Mesendoderm (in vitro differentiated cells): ENCODE results near the gene HOMEZ.

Source experiments
- DNase-seq: peaks from one replicate; pipeline ENCODE4 v3.0.0; 2013
- H2AK5ac ChIP-seq: 2 replicates; pipeline ENCODE4 v1.6.1; 2013; ENCODE audit warnings: low read length, inconsistent platforms
- H2BK120ac ChIP-seq: 2 replicates; pipeline ENCODE4 v1.6.1; 2013; ENCODE audit warnings: low read depth, mild to moderate bottlenecking, low read length, moderate library complexity, mixed read lengths
- H2BK15ac ChIP-seq: replicated peaks from 2 replicates; pipeline ENCODE4 v1.6.1; 2013; ENCODE audit warnings: low read depth, mild to moderate bottlenecking, moderate library complexity
- H2BK5ac ChIP-seq: 2 replicates; pipeline ENCODE4 v1.6.1; 2013; ENCODE audit warnings: low read length, inconsistent platforms
- H3K18ac ChIP-seq: 2 replicates; pipeline ENCODE4 v1.6.1; 2013; ENCODE audit warnings: mild to moderate bottlenecking, low read length, mixed read lengths
- H3K23ac ChIP-seq: one replicate; pipeline ENCODE4 v1.6.1; 2013; ENCODE audit warnings: low read length
- H3K27ac ChIP-seq: 2 replicates; pipeline ENCODE4 v1.5.1; 2013; ENCODE audit warnings: low read depth, mild to moderate bottlenecking, inconsistent platforms, low read length, moderate library complexity
- H3K27me3 ChIP-seq: 2 replicates; pipeline ENCODE4 v1.6.1; 2013; ENCODE audit warnings: low read length, control low read depth, mild to moderate bottlenecking, inconsistent platforms; ENCODE audit not compliant: insufficient read depth, poor library complexity
- H3K36me3 ChIP-seq: 2 replicates; pipeline ENCODE4 v1.6.1; 2013; ENCODE audit warnings: low read length, inconsistent platforms; ENCODE audit not compliant: control insufficient read depth, insufficient read depth
- H3K4ac ChIP-seq: one replicate; pipeline ENCODE4 v1.6.1; 2013; ENCODE audit warnings: low read depth, mild to moderate bottlenecking, low read length, moderate library complexity
- H3K4me1 ChIP-seq: 2 replicates; pipeline ENCODE4 v1.6.1; 2013; ENCODE audit warnings: low read depth, low read length, inconsistent platforms; ENCODE audit not compliant: control insufficient read depth
- H3K4me2 ChIP-seq: 2 replicates; pipeline ENCODE4 v1.6.1; 2013; ENCODE audit warnings: low read length
- H3K4me3 ChIP-seq: 2 replicates; pipeline ENCODE4 v1.5.1; 2013; ENCODE audit warnings: mild to moderate bottlenecking, low read length
- H3K56ac ChIP-seq: one replicate; pipeline ENCODE4 v1.6.1; 2013; ENCODE audit warnings: low read length
- H3K79me1 ChIP-seq: 2 replicates; pipeline ENCODE4 v1.6.1; 2013; ENCODE audit warnings: low read length, inconsistent platforms
- H3K79me2 ChIP-seq: 2 replicates; pipeline ENCODE4 v1.6.1; 2013; ENCODE audit warnings: mild to moderate bottlenecking, low read length; ENCODE audit not compliant: control insufficient read depth, insufficient read depth
- H3K9ac ChIP-seq: 2 replicates; pipeline ENCODE4 v1.6.1; 2013; ENCODE audit warnings: low read length, inconsistent platforms
- H4K5ac ChIP-seq: one replicate; pipeline ENCODE4 v1.6.1; 2013; ENCODE audit warnings: low read length
- H4K8ac ChIP-seq: one replicate; pipeline ENCODE4 v1.6.1; 2013; ENCODE audit warnings: low read depth, mild to moderate bottlenecking, control low read depth, low read length, moderate library complexity
- WGBS: extraction: QIAGEN DNeasy Blood & Tissue Kit; methylation state at CpG from one replicate; pipeline ENCODE4 v1.1.7; 2013; ENCODE audit warnings: low lambda C conversion rate, missing lambda C conversion rate; ENCODE audit not compliant: insufficient coverage; ENCODE audit errors: extremely low coverage; 5-methylcytosine and 5-hydroxymethylcytosine counted together

The HOMEZ gene

DNA sequence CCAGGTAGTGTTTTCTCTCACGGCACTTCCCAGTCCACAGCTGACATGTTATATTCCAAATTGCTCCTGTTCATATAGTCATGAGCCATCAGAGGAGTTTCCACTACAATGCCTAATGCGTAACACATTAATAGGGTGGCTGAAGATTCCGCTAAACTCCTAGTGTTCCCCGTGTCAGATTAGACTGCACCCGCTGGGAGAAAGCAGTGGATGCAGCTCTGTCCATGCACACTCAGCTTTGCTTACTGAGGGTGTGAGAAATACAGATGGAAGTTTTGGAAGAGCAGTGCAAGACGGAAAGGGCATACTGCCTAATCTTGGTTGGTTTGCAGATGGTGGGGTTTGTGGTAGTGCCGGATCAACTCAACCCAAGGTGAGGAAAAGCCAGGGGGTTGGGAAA, 11.2 kb upstream of the HOMEZ start:
- Histone ChIP-seq H4K5ac (no peak overlapping the region), H3K56ac (no peak overlapping the region), H2BK15ac (no peak overlapping the region), H3K9ac (no peak overlapping the region), H2AK5ac (no peak overlapping the region), H3K4me3 (no peak overlapping the region), H3K4me2 (no peak overlapping the region), H3K27ac (no peak overlapping the region), H3K79me2 (no peaks in the 10 kb centered on the region), H3K36me3 (no peaks in the 10 kb centered on the region), H3K4me1 (no peaks in the 10 kb centered on the region), H3K23ac (no peak overlapping the region), H3K27me3 (no peaks in the 10 kb centered on the region), H2BK5ac (no peak overlapping the region), H3K79me1 (no peaks in the 10 kb centered on the region), H3K18ac (no peak overlapping the region), H3K4ac (no peak overlapping the region), H4K8ac (no peak overlapping the region), H2BK120ac (no peak overlapping the region)
- DNase-seq = no peak
- WGBS = no CpG with 5 or more reads among the region's 7 CpGs

DNA sequence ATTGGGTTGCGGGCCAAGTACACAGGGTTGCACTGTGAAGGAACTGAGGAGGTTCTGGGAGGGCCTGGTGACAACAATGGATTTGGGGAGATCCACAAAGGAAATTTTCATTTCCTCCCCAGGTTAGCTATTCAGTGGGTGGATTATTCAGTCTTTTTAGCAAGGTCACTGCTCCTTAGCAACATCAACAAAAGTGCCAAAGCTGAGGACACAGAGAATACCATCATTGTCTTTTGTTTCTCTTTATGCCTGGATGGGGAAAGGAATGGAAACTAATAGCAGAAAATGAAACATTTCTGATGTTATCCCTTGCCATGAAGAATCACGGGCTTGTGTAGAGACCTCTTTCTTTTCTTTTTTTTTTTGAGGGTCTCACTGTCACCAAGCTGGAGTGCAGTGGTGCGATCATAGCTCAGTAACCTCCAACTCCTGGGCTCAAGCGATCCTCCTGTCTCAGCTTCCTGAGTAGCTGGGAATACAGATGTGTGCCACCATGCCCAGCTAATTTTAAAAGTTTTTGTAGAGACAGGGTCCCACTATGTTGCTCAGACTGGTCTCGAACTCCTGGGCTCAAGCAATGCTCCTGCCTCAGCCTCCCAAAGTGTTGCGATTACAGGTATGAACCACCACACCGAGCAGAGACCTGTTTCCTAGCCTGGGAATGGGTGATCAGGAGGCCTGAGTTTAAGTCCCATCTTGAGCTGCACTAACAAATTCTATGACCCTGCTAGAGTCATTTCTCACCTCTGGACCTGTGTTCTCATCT, 10.3 kb upstream of the HOMEZ start:
- no peaks in the 10 kb centered on the region for H3K27me3 ChIP-seq

DNA sequence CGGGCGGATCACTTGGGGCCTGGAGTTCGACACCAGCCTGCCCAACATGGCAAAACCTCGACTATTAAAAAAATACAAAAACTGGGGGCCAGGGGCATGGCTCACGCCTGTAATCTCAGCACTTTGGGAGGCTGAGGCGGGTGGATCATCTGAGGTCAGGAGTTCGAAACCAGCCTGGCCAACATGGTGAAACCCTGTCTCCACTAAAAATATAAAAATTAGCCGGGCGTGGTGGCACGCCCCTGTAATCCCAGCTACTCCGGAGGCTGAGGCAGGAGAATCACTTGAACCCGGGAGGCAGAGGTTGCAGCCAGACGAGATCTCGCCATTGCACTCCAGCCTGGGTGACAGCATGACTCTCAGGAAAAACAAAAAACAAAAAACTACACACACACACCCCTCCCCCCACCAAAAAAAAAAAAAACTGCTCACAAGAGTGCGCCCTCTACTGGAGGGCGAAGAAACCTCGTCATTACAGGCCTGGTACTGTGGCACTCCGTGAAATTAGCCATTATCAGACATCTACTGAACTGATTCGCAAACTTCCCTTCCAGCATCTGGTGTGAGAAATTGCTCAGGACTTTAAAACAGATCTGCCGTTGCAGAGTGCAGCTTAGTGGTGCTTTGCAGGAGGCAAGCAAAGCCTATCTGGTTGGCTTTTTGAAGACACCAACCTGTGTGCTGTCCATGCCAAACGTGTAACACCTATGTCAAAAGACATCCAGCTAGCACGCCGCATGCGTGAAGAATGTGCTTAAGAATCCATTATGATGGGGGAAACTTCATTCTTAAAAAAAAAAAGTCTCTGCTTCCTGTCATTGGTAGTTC, 9.0 kb upstream of the HOMEZ start:
- Histone ChIP-seq H3K9ac (peak overlapping the region; percentile 28), H3K4me2 (no peak overlapping the region), H3K36me3 (no peaks in the 10 kb centered on the region), H2BK15ac (no peak overlapping the region), H3K23ac (no peak overlapping the region), H3K56ac (no peak overlapping the region), H3K4me1 (no peaks in the 10 kb centered on the region), H2BK5ac (no peak overlapping the region), H4K5ac (no peak overlapping the region), H2BK120ac (no peak overlapping the region), H3K18ac (no peak overlapping the region), H3K27ac (no peak overlapping the region), H3K4ac (no peak overlapping the region), H3K4me3 (no peak overlapping the region), H4K8ac (no peak overlapping the region), H2AK5ac (no peak overlapping the region), H3K27me3 (no peaks in the 10 kb centered on the region), H3K79me2 (no peaks in the 10 kb centered on the region), H3K79me1 (no peaks in the 10 kb centered on the region)
- WGBS = no CpG with 5 or more reads among the region's 24 CpGs
- peak; percentile 65 for DNase-seq

More for the DNA sequence above, 10.3 kb upstream of the HOMEZ start:
- Histone ChIP-seq H3K79me1 (no peaks in the 10 kb centered on the region), H3K4me3 (no peak overlapping the region), H2BK120ac (no peak overlapping the region), H3K9ac (no peak overlapping the region), H3K79me2 (no peaks in the 10 kb centered on the region), H3K36me3 (no peaks in the 10 kb centered on the region), H3K4ac (no peak overlapping the region), H3K27ac (no peak overlapping the region), H2BK5ac (no peak overlapping the region), H3K4me1 (no peaks in the 10 kb centered on the region), H4K5ac (no peak overlapping the region), H3K23ac (no peak overlapping the region), H2BK15ac (no peak overlapping the region), H3K4me2 (no peak overlapping the region), H2AK5ac (no peak overlapping the region), H3K18ac (no peak overlapping the region), H4K8ac (no peak overlapping the region), H3K56ac (no peak overlapping the region)
- DNase-seq = no peak
- WGBS = no CpG with 5 or more reads among the region's 7 CpGs

DNA sequence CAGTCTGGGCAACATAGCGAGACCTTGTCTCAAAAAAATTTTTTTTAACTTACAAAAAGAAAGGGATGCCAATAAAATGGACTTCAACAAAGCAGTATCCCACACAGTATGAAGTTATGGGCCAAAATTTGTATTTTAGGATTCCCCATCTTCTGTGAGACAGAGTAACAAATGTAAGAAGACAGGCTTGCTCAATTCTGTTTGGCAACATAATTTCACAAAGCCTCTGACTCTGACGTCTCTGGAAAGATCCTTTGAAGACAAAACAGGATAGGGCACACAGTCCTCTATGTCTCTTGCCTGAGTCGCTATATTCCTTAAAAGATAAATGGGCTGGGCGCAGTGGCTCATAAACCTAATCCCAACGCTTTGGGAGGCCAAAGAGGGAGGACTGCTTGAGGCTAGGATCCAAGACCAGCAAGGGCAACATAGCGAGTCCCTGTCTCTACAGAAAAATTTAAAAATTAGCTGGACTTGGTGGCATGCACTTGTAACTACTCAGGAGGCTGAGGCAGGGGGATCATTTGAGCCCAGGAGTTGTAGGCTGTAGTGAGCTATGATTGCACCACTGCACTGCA, 1.1 kb upstream of the HOMEZ start:
- Histone ChIP-seq H4K5ac (no peak overlapping the region), H2BK5ac (no peak overlapping the region), H2BK120ac (no peak overlapping the region), H3K56ac (peak overlapping the region; percentile 76), H3K4me3 (no peak overlapping the region), H3K4ac (no peak overlapping the region), H3K23ac (no peak overlapping the region), H3K36me3 (no peaks in the 10 kb centered on the region), H3K4me1 (peaks cover 4% of the 10 kb centered on the region), H3K79me2 (peaks cover 4% of the 10 kb centered on the region), H3K27me3 (peaks cover 4% of the 10 kb centered on the region), H2AK5ac (peak overlapping the region; percentile 14), H3K9ac (peak overlapping the region; percentile 65), H3K4me2 (peak overlapping the region; percentile 68), H4K8ac (no peak overlapping the region), H3K27ac (peak overlapping the region; percentile 76), H3K79me1 (peaks cover 2% of the 10 kb centered on the region), H2BK15ac (no peak overlapping the region), H3K18ac (peak overlapping the region; percentile 73)
- WGBS = no CpG with 5 or more reads among the region's 6 CpGs
- no peak for DNase-seq

DNA sequence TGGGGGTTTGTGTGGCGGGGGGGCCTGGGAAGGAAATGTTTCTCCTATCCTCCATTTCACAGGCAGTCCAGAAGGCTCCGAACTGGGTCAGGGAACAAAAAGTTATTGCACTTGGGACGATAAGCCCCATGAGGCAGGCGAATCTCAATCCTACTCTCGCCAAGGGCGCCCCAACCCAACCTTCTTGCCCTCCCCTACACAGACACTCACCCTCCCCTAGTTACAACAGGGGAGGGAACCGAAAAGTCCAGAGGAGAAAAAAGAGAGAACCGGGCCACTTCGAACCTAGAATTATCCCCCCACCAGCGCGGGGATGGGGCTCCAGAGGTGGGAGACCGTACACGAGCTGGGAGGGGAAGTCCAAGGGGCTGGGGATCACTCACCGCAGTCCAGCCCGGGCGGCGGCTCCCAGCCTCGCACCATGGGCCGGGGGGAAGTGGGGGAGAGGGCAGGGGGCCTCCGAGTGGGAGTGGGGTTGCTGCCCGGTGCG, 357 bp downstream of the HOMEZ start:
- H3K36me3 ChIP-seq = no peaks in the 10 kb centered on the region
- H3K27me3 ChIP-seq = peaks cover 4% of the 10 kb centered on the region
- H3K9ac ChIP-seq = peak overlapping the region; percentile 94
- no peak overlapping the region for H2BK120ac ChIP-seq
- H3K4ac ChIP-seq = peak overlapping the region; percentile 64
- no peak overlapping the region for H3K27ac ChIP-seq
- no peak overlapping the region for H4K8ac ChIP-seq
- peak overlapping the region; percentile 83 for H3K4me3 ChIP-seq
- peaks cover 4% of the 10 kb centered on the region for H3K4me1 ChIP-seq
- H4K5ac ChIP-seq = no peak overlapping the region
- H3K56ac ChIP-seq = peak overlapping the region; percentile 91
- H2BK15ac ChIP-seq = no peak overlapping the region
- peak overlapping the region; percentile 77 for H3K18ac ChIP-seq
- WGBS = no CpG with 5 or more reads among the region's 22 CpGs
- DNase-seq = no peak
- no peak overlapping the region for H2BK5ac ChIP-seq
- peaks cover 2% of the 10 kb centered on the region for H3K79me1 ChIP-seq
- no peak overlapping the region for H2AK5ac ChIP-seq
- H3K23ac ChIP-seq = no peak overlapping the region
- H3K4me2 ChIP-seq = peak overlapping the region; percentile 75
- peaks cover 4% of the 10 kb centered on the region for H3K79me2 ChIP-seq
